ENCODE data around the gene SPEF1. TPM values are rescaled to one million over a fixed set of nuclear protein-coding genes. Genes with fewer than 3 reads are reported as not detected.

Gene SPEF1
- total RNA-seq, 1 experiment from 2014 or later = not detected

GRCh38 chr20:3808544-3808943, 27.3 kb upstream of the SPEF1 start:
- Mint-ChIP-seq H3K36me3 (ENCODE audit: insufficient read depth, unreplicated experiment) (peaks cover 67% of the 10 kb centered on the region), H3K27me3 (ENCODE audit: insufficient read depth, unreplicated experiment) (no peaks in the 10 kb centered on the region), H3K27ac (ENCODE audit: low read depth, unreplicated experiment) (peak overlapping the region; percentile 94)

GRCh38 chr20:3804781-3805180, 23.5 kb upstream of the SPEF1 start:
- Mint-ChIP-seq H3K27me3 (ENCODE audit: insufficient read depth, unreplicated experiment) (no peaks in the 10 kb centered on the region), H3K27ac (ENCODE audit: low read depth, unreplicated experiment) (peak overlapping the region; percentile 73), H3K4me1 (ENCODE audit: insufficient read depth, unreplicated experiment) (peaks cover 57% of the 10 kb centered on the region), H3K4me3 (ENCODE audit: unreplicated experiment) (no peak overlapping the region), H3K9me3 (ENCODE audit: unreplicated experiment) (no peaks in the 10 kb centered on the region), H3K36me3 (ENCODE audit: insufficient read depth, unreplicated experiment) (peaks cover 85% of the 10 kb centered on the region)
- no peak for TF ChIP-seq CTCF (IDR thresholded peaks at IDR 0.05; ENCODE audit: unreplicated experiment)
- ChIA-PET POLR2A (interaction anchor here (0.7 to 1.8 kb wide), 3 partner anchors 19 to 125 kb away, joined by 4 to 8 read pairs (median 4); partner anchors contain the start of gene CENPB), CTCF (interaction anchor here (0.6 to 1.1 kb wide), 4 partner anchors 9 to 681 kb away, joined by 3 to 5 read pairs (median 4); partner anchors contain the start of gene CDC25B)
- no peak for DNase-seq (ENCODE audit: unreplicated experiment)
- intact Hi-C loops (cut with micrococcal nuclease) = no loop called here
- BruUV-seq (replicated peaks) = no TSS peak

More at GRCh38 chr20:3808544-3808943, 27.3 kb upstream of the SPEF1 start:
- Mint-ChIP-seq H3K4me3 (ENCODE audit: unreplicated experiment) (peak overlapping the region; percentile 66), H3K4me1 (ENCODE audit: insufficient read depth, unreplicated experiment) (peaks cover 58% of the 10 kb centered on the region), H3K9me3 (ENCODE audit: unreplicated experiment) (no peaks in the 10 kb centered on the region)
- ChIA-PET POLR2A (interaction anchor here (0.8 to 1.3 kb wide), 3 partner anchors 42 to 201 kb away, joined by 3 to 5 read pairs (median 3); no protein-coding TSS in a partner anchor), CTCF (interaction anchor here (0.6 to 1.1 kb wide), 4 partner anchors 13 to 497 kb away, joined by 3 read pairs; no protein-coding TSS in a partner anchor)
- TSS peak; percentile 70 for BruUV-seq (replicated peaks)
- intact Hi-C loops (cut with micrococcal nuclease) = no loop called here
- TF ChIP-seq CTCF (IDR thresholded peaks at IDR 0.05; ENCODE audit: unreplicated experiment) = no peak
- no peak for DNase-seq (ENCODE audit: unreplicated experiment)

- Mint-ChIP-seq H3K4me1 (ENCODE audit: insufficient read depth, unreplicated experiment) (peaks cover 57% of the 10 kb centered on the region), H3K36me3 (ENCODE audit: insufficient read depth, unreplicated experiment) (peaks cover 82% of the 10 kb centered on the region), H3K27me3 (ENCODE audit: insufficient read depth, unreplicated experiment) (no peaks in the 10 kb centered on the region), H3K9me3 (ENCODE audit: unreplicated experiment) (no peaks in the 10 kb centered on the region), H3K27ac (ENCODE audit: low read depth, unreplicated experiment) (peak overlapping the region; percentile 73), H3K4me3 (ENCODE audit: unreplicated experiment) (peak overlapping the region; percentile 10)
- TF ChIP-seq CTCF (IDR thresholded peaks at IDR 0.05; ENCODE audit: unreplicated experiment) = no peak
- CTCF ChIA-PET = interaction anchor here (0.6 to 1.9 kb wide), 3 partner anchors 9 to 15 kb away, joined by 3 to 14 read pairs (median 5); partner anchors contain the start of genes AP5S1 and CDC25B
- peak; percentile 86 for DNase-seq (ENCODE audit: unreplicated experiment)
- intact Hi-C loops (cut with micrococcal nuclease) = no loop called here
- POLR2A ChIA-PET = interaction anchor here (0.7 to 1.8 kb wide), 3 partner anchors 18 to 125 kb away, joined by 3 to 8 read pairs (median 4); partner anchors contain the start of gene CENPB
- BruUV-seq (replicated peaks) = no TSS peak
Observed at GRCh38 chr20:3804254-3804751, 23.1 kb upstream of the SPEF1 start.

GRCh38 chr20:3803854-3804253, 22.6 kb upstream of the SPEF1 start:
- H3K27ac Mint-ChIP-seq (ENCODE audit: low read depth, unreplicated experiment) = peak overlapping the region; percentile 73
- peak overlapping the region; percentile 10 for H3K4me3 Mint-ChIP-seq (ENCODE audit: unreplicated experiment)
- peaks cover 86% of the 10 kb centered on the region for H3K36me3 Mint-ChIP-seq (ENCODE audit: insufficient read depth, unreplicated experiment)
- H3K4me1 Mint-ChIP-seq (ENCODE audit: insufficient read depth, unreplicated experiment) = peaks cover 57% of the 10 kb centered on the region
- no TSS peak for BruUV-seq (replicated peaks)
- no peak for DNase-seq (ENCODE audit: unreplicated experiment)
- intact Hi-C loops (cut with micrococcal nuclease) = no loop called here
- H3K9me3 Mint-ChIP-seq (ENCODE audit: unreplicated experiment) = no peaks in the 10 kb centered on the region
- H3K27me3 Mint-ChIP-seq (ENCODE audit: insufficient read depth, unreplicated experiment) = no peaks in the 10 kb centered on the region
- ChIA-PET CTCF (interaction anchor here (1.1 to 1.9 kb wide), 2 partner anchors 9 to 15 kb away, joined by 3 to 14 read pairs; partner anchors contain the start of gene AP5S1), POLR2A (interaction anchor here (0.7 to 1.8 kb wide), 3 partner anchors 8 to 63 kb away, joined by 3 to 8 read pairs (median 5); partner anchors contain the start of gene CENPB)
- no peak for TF ChIP-seq CTCF (IDR thresholded peaks at IDR 0.05; ENCODE audit: unreplicated experiment)

Data from MCF 10A (cell line).